ENCODE measurements around the gene CNTN4. TPM values are rescaled to one million over a fixed set of nuclear protein-coding genes. Genes with fewer than 3 reads are reported as not detected.

Gene CNTN4
- total and polyA plus RNA-seq, 8 donors = 2.5 to 10.8 (median 5.1) TPM

DNA sequence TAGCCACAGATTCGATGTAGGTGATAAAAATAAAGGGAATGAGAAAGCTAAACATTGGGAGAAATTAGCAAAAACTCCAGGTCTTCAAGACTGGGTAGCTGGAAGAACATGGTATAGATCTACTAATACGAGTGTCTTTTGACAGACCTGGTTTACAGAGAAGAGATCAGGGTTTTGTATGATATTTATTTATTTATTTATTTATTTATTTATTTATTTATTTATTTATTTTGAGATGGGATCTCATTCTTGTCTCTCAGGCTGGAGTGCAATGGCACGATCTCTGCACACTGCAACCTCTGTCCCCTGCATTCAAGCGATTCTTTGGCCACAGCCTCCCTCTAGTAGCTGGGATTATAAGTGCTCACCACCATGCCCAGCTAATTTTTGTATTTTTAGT is 448.4 kb downstream of the CNTN4 start:
- no peaks in the 10 kb centered on the region for H3K36me3 ChIP-seq
- FAIRE-seq (no peak), DNase-seq (no peak), ATAC-seq (no peak)
- H3K9me3 ChIP-seq = no peaks in the 10 kb centered on the region
- no peak overlapping the region for H3K4me3 ChIP-seq
- no peak overlapping the region for H3K27ac ChIP-seq
- intact Hi-C loops (cut with DNase I) = no loop called here
- H3K4me1 ChIP-seq = no peaks in the 10 kb centered on the region
- WGBS, 2 donors = 68 to 78% methylated on average over 4 of the region's 4 CpGs
- TF ChIP-seq, protein P1, sequence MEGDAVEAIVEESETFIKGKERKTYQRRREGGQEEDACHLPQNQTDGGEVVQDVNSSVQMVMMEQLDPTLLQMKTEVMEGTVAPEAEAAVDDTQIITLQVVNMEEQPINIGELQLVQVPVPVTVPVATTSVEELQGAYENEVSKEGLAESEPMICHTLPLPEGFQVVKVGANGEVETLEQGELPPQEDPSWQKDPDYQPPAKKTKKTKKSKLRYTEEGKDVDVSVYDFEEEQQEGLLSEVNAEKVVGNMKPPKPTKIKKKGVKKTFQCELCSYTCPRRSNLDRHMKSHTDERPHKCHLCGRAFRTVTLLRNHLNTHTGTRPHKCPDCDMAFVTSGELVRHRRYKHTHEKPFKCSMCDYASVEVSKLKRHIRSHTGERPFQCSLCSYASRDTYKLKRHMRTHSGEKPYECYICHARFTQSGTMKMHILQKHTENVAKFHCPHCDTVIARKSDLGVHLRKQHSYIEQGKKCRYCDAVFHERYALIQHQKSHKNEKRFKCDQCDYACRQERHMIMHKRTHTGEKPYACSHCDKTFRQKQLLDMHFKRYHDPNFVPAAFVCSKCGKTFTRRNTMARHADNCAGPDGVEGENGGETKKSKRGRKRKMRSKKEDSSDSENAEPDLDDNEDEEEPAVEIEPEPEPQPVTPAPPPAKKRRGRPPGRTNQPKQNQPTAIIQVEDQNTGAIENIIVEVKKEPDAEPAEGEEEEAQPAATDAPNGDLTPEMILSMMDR (IDR thresholded peaks at IDR 0.05) = no peak
- no peaks in the 10 kb centered on the region for H3K27me3 ChIP-seq

DNA sequence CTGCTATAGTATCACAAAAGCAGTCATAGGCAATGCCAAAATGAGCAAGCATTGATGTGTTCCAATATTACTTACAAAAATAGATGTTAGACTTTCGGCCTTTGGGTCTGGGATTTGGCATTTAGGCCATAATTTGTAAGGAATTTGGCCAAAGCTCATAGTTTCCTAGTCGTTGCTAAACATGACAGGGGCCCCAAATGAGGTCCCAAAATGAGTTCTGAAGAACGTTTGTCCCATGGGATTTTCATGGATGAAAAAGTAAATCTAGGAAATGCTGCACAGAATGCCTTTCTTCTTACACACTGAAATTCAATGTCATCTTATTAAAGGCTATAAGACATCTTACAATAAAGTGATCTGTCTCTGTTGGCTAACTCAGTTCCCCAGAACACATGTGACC is 456.0 kb downstream of the CNTN4 start:
- Histone ChIP-seq H3K4me3 (no peak overlapping the region), H3K4me1 (no peaks in the 10 kb centered on the region), H3K36me3 (no peaks in the 10 kb centered on the region), H3K27me3 (no peaks in the 10 kb centered on the region), H3K27ac (no peak overlapping the region), H3K9me3 (no peaks in the 10 kb centered on the region)
- TF ChIP-seq, protein P1 (IDR thresholded peaks at IDR 0.05) = no peak
- FAIRE-seq (no peak), ATAC-seq (no peak), DNase-seq (no peak)
- WGBS, 2 donors = 27 to 31% methylated on average over 3 of the region's 3 CpGs
- intact Hi-C loops (cut with DNase I) = no loop called here

DNA sequence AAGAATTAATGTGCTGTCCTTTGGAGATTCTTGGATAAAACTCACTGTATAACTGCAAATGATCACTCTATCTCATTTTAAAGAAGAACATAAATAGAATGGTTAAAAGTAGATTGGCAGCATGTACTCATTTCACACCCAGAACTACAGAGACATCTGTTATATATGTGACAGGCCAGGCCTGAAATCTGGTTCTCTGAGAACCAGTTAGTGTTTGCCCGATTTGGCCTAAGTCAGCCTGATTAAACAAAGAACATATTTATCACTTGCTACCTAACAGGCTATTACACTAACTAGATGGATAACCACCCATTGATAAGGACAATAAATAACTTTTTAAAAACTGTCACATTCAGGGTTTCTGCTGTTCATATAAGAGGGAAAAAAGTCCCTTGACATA is 460.1 kb downstream of the CNTN4 start:
- FAIRE-seq = no peak

DNA sequence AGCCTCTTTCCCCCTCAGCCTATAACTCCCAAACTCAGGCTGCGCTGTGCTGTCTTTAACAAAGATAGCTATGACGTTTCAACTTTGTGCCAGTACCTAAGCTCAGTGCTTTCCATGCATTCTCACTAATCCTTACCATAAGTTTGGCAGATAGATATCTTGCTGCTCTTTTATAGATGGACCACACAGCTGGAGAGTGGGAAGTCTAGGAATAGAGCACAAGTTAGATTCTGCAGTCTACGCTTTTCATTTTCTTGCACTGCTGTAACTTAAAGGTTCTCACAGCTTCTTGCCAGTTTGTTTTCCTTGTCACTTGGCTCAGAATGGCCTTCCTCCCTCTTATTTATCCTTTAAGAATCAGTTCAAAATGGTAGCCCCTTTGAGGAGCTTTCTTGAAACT is 468.8 kb downstream of the CNTN4 start:
- no peak for DNase-seq
- ATAC-seq = no peak

More for the DNA sequence above, 460.1 kb downstream of the CNTN4 start:
- DNase-seq (no peak), ATAC-seq (peak in 2 of 4 donors; percentile 79 to 82)
- Histone ChIP-seq H3K27me3 (no peaks in the 10 kb centered on the region), H3K9me3 (no peaks in the 10 kb centered on the region), H3K4me3 (no peak overlapping the region), H3K27ac (no peak overlapping the region), H3K36me3 (no peaks in the 10 kb centered on the region), H3K4me1 (no peaks in the 10 kb centered on the region)
- intact Hi-C loops (cut with DNase I) = no loop called here
- TF ChIP-seq, protein P1 (IDR thresholded peaks at IDR 0.05) = no peak
- 2 to 9% methylated on average over 1 of the region's 1 CpG for WGBS, 2 donors

DNA sequence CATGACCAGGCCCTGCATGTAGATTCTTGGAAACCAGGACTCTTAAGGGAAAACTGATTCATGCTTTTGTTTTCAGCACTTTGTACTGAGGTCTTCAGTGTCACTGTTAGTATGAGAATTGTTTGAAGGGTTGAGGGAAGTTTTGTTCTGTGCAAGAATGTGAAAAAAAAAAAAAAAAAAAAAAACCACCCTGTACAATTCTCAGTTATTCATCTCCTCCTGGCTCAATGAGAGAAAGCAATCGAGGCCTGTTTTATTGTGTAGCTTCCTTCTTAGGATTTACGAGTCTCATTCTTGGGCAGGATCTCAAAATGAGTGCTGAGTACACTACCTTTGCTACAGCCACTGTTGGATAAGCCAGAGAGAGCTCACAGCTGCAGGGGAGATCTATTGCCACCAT is 469.5 kb downstream of the CNTN4 start:
- FAIRE-seq (no peak), DNase-seq (no peak)
- intact Hi-C loops (cut with DNase I) = no loop called here

More for the DNA sequence above, 468.8 kb downstream of the CNTN4 start:
- H3K36me3 ChIP-seq = no peaks in the 10 kb centered on the region
- H3K9me3 ChIP-seq = no peaks in the 10 kb centered on the region
- intact Hi-C loops (cut with DNase I) = no loop called here
- no peak for FAIRE-seq
- H3K4me3 ChIP-seq = no peak overlapping the region
- no peaks in the 10 kb centered on the region for H3K4me1 ChIP-seq
- TF ChIP-seq, protein P1 (IDR thresholded peaks at IDR 0.05) = no peak
- no peaks in the 10 kb centered on the region for H3K27me3 ChIP-seq
- 76 to 84% methylated on average over 3 of the region's 3 CpGs for WGBS, 2 donors
- H3K27ac ChIP-seq = no peak overlapping the region

More for the DNA sequence above, 469.5 kb downstream of the CNTN4 start:
- Histone ChIP-seq H3K4me1 (no peaks in the 10 kb centered on the region), H3K27ac (no peak overlapping the region), H3K4me3 (no peak overlapping the region), H3K27me3 (no peaks in the 10 kb centered on the region), H3K36me3 (no peaks in the 10 kb centered on the region), H3K9me3 (no peaks in the 10 kb centered on the region)
- ATAC-seq = peak in 1 of 4 donors; percentile 16
- TF ChIP-seq, protein P1 (IDR thresholded peaks at IDR 0.05) = no peak
- 50 to 64% methylated on average over 2 of the region's 2 CpGs for WGBS, 2 donors
